ENCODE measurements around the gene LDLRAD4. TPM values are rescaled to one million over a fixed set of nuclear protein-coding genes. Genes with fewer than 3 reads are reported as not detected.
"Not testable (repeated sequence)": the region's sequence is repeated elsewhere in the genome, so short reads cannot be mapped to it uniquely, and the experiment has no call there.

The LDLRAD4 gene
- total and polyA plus RNA-seq, 12 donors = 3.9 to 64.5 (median 36.0) TPM

DNA sequence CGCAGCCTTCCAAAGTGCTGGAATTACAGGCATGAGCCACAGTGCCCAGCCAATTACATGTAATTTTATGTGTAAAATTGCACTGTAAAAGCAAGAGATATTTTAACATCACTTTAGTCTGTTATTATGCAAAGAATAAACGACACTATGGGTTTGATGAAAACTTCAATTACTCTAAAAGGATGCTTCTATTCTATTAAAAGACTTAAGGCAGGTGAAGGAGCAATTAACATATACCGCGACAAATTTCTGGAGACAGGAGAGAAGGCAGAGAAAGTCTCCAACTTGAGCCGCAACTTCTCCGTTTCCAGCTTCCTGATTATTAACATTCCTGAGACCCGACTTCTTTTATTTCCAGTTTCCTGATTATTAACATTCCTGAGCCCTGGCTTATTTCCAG lies 454.1 kb downstream of the LDLRAD4 start:
- Histone ChIP-seq H3K4me1 (replicated peaks in 1 of 2) (no peaks in the 10 kb centered on the region), H3K27ac (no peak overlapping the region), H3K27me3 (no peaks in the 10 kb centered on the region), H3K9me3 (replicated peaks in 1 of 3) (no peaks in the 10 kb centered on the region), H3K4me3 (no peak overlapping the region), H3K36me3 (replicated peaks in 1 of 2) (no peaks in the 10 kb centered on the region)
- no peak for TF ChIP-seq POLR2A (IDR thresholded peaks at IDR 0.05)
- WGBS, 4 donors = 78 to 87% (median 80%) methylated on average over 7 of the region's 7 CpGs
- DNase-seq = no peak
- intact Hi-C loops (cut with DNase I) = no loop called here

DNA sequence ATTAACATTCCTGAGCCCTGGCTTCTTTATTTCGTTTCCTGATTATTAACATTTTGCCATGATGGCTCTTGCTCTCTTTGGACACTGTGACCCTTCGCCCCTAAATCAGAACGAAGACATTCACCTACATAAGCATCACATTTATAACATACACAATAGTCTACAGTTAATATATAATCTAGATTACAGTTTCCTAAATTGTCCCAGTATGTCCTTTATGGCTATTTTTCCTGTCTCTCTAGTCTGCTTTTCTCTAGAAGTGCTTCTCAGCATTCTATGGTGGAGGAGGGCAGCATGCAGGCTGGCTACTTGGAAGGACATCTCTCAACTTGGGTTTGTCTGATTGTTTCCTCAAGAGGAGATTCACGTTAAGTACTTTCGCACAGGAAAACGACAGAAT lies 457.9 kb downstream of the LDLRAD4 start:
- intact Hi-C loops (cut with DNase I) = no loop called here
- 87 to 91% (median 89%) methylated on average over 6 of the region's 6 CpGs for WGBS, 4 donors

DNA sequence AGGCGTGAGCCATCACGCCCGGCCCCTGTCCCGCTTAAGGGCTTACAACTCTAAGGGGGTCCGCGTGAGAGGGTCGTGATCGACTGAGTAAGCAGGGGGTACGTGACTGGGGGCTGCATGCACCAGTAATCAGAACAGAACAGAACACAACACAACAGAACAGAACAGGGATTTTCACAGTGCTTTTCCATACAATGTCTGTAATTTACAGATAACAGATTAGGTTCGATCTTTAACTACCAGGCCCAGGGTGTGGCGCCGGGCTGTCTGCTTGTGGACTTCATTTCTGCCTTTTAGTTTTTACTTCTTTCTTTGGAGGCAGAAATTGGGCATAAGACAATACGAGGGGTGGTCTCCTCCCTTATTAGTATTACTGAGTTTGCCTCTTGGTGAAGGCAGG lies 458.8 kb downstream of the LDLRAD4 start:
- DNase-seq; H3K9me3 ChIP-seq (replicated peaks in 1 of 3); H3K27ac ChIP-seq; H3K36me3 ChIP-seq (replicated peaks in 1 of 2); H3K4me1 ChIP-seq (replicated peaks in 1 of 2); intact Hi-C loops (cut with DNase I); H3K27me3 ChIP-seq; H3K4me3 ChIP-seq: not testable (repeated sequence)
- 95 to 99% (median 97%) methylated on average over 13 of the region's 13 CpGs for WGBS, 4 donors

More for the DNA sequence above, 457.9 kb downstream of the LDLRAD4 start:
- H3K27me3 ChIP-seq = no peaks in the 10 kb centered on the region
- H3K4me1 ChIP-seq (replicated peaks in 1 of 2) = no peaks in the 10 kb centered on the region
- H3K36me3 ChIP-seq (replicated peaks in 1 of 2) = no peaks in the 10 kb centered on the region
- no peaks in the 10 kb centered on the region for H3K9me3 ChIP-seq (replicated peaks in 1 of 3)
- H3K27ac ChIP-seq = no peak overlapping the region
- no peak for TF ChIP-seq POLR2A (IDR thresholded peaks at IDR 0.05)
- TF ChIP-seq, protein P1, sequence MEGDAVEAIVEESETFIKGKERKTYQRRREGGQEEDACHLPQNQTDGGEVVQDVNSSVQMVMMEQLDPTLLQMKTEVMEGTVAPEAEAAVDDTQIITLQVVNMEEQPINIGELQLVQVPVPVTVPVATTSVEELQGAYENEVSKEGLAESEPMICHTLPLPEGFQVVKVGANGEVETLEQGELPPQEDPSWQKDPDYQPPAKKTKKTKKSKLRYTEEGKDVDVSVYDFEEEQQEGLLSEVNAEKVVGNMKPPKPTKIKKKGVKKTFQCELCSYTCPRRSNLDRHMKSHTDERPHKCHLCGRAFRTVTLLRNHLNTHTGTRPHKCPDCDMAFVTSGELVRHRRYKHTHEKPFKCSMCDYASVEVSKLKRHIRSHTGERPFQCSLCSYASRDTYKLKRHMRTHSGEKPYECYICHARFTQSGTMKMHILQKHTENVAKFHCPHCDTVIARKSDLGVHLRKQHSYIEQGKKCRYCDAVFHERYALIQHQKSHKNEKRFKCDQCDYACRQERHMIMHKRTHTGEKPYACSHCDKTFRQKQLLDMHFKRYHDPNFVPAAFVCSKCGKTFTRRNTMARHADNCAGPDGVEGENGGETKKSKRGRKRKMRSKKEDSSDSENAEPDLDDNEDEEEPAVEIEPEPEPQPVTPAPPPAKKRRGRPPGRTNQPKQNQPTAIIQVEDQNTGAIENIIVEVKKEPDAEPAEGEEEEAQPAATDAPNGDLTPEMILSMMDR (IDR thresholded peaks at IDR 0.05) = no peak
- no peak overlapping the region for H3K4me3 ChIP-seq
- no peak for DNase-seq

DNA sequence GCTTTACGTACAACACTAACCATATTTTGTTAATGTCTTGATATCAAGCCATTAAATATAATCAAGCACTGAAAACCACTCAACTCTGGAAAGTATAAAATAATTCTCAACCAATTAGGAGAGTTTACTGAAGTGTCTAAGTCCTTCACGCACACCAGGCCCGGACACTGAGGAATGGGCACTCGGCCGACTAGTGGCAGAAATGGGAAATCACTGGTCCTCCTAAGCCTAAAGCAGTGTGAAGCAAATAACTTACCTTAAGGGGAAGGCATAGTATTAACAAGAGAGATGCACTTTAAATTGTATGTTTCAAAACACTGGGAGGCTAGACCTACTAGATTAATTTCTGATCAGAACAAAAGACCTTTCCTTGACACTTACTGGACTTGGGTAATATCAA lies 462.1 kb downstream of the LDLRAD4 start:
- Histone ChIP-seq H3K9me3 (replicated peaks in 1 of 3) (no peaks in the 10 kb centered on the region), H3K4me3 (no peak overlapping the region), H3K36me3 (replicated peaks in 1 of 2) (no peaks in the 10 kb centered on the region), H3K27ac (no peak overlapping the region), H3K27me3 (no peaks in the 10 kb centered on the region), H3K4me1 (replicated peaks in 1 of 2) (no peaks in the 10 kb centered on the region)
- 75 to 87% (median 85%) methylated on average over 5 of the region's 5 CpGs for WGBS, 4 donors
- intact Hi-C loops (cut with DNase I) = no loop called here
- no peak for TF ChIP-seq POLR2A (IDR thresholded peaks at IDR 0.05)
- TF ChIP-seq, protein P1 (IDR thresholded peaks at IDR 0.05) = peak in 3 of 6 experiments; percentile 38 to 44 (median 42)
- no peak for DNase-seq

DNA sequence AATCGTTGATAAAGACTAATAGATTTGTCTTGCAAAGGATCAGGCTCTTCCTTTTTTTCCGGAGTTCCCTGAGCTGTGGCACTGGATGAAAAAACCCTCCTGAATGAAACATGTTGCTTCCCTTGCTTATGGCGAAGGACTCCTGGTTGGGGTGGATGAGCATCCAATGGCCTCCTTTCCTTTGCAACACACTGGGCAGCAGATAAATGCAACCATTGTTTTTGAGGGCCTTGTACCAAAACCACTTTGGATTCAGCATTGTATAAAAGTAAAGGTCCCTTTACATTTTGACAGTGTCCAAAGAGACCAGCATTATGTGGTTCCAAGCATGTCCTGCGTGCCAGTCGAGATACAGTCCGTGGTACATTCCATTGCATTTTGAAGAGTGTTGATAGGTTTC lies 463.1 kb downstream of the LDLRAD4 start:
- intact Hi-C loops (cut with DNase I) = no loop called here
- TF ChIP-seq, protein P1 (IDR thresholded peaks at IDR 0.05) = no peak
- TF ChIP-seq POLR2A (IDR thresholded peaks at IDR 0.05) = no peak
- Histone ChIP-seq H3K36me3 (replicated peaks in 1 of 2) (no peaks in the 10 kb centered on the region), H3K27me3 (no peaks in the 10 kb centered on the region), H3K27ac (no peak overlapping the region), H3K4me1 (replicated peaks in 1 of 2) (peaks cover 0 to 6% of the 10 kb centered on the region in 2 donors), H3K9me3 (replicated peaks in 1 of 3) (no peaks in the 10 kb centered on the region), H3K4me3 (no peak overlapping the region)
- WGBS, 4 donors = 94 to 97% (median 95%) methylated on average over 6 of the region's 6 CpGs
- no peak for DNase-seq
